Thyroid gland (tissue), 4 donors: ENCODE measurements around the gene ZMIZ1. TPM values are rescaled to one million over a fixed set of nuclear protein-coding genes. Genes with fewer than 3 reads are reported as not detected.

Experiments
- DNase-seq, 2 donors: peaks; one replicate each; pipeline ENCODE4 v3.0.0-alpha.2; 2019
- H3K27ac ChIP-seq, 3 donors: fragments of 200-600 bp; sonication (generic); 1 replicate in 2 of 3; 2 replicates in 1 of 3; pipeline ENCODE4 v1.5.1; 2016 to 2019; ENCODE audit warnings: mild to moderate bottlenecking in 1 of 3, moderate library complexity in 1 of 3
- H3K27me3 ChIP-seq: fragments of 200-600 bp; sonication (generic); one replicate; pipeline ENCODE4 v1.5.1; 2019
- H3K36me3 ChIP-seq, 2 donors: fragments of 200-600 bp; sonication (generic); one replicate each; pipeline ENCODE4 v1.5.1; 2016 to 2019
- H3K4me1 ChIP-seq, 2 donors: fragments of 200-600 bp; sonication (generic); one replicate each; pipeline ENCODE4 v1.5.1; 2017 to 2019
- H3K4me3 ChIP-seq, 3 donors: fragments of 200-600 bp; sonication (generic); replicated peaks in 1 of 3; 1 replicate in 2 of 3; 2 replicates in 1 of 3; pipeline ENCODE4 v1.5.1; 2016; ENCODE audit warnings: mild to moderate bottlenecking in 1 of 3
- H3K9me3 ChIP-seq: fragments of 200-600 bp; sonication (generic); one replicate; pipeline ENCODE4 v1.5.1; 2017
- POLR2A ChIP-seq, 2 donors: fragments of 450-650 bp; IDR thresholded peaks; one replicate each; pipeline ENCODE4 v1.6.1; 2017; ENCODE audit warnings: antibody characterized with exemption in 2 of 2, mild to moderate bottlenecking in 2 of 2, moderate library complexity in 1 of 2
- WGBS, 2 donors: methylation state at CpG; one replicate each; pipeline ENCODE4 v1.1.5; 2017; 5-methylcytosine and 5-hydroxymethylcytosine counted together
- intact Hi-C: fragments of 100-400 bp; cut with DNase I; formaldehyde crosslinking; loops from one replicate; pipeline ENCODE4 v1.15.1; 2023
- total RNA-seq, 4 donors: library from RNA; depleted of rRNA; stranded (reverse); fragments of >200 nt; gene quantifications; one replicate each; pipeline ENCODE4 v1.2.3, GENCODE V29; 2016
- TF ChIP-seq, protein P1 (sequence below), 6 experiments: fragments of 200-600 bp in 3 of 6; fragments of 450-650 bp in 3 of 6; sonication (generic) in 3 of 6; IDR thresholded peaks; one replicate each; pipeline ENCODE4 v1.5.1; 2016 to 2019; ENCODE audit warnings: antibody characterized with exemption in 6 of 6, mild to moderate bottlenecking in 2 of 6, inconsistent platforms in 1 of 6, moderate library complexity in 1 of 6

ZMIZ1 gene
- total RNA-seq, 4 donors from 2014 or later = 59.9 to 128 (median 94.4) TPM

DNA sequence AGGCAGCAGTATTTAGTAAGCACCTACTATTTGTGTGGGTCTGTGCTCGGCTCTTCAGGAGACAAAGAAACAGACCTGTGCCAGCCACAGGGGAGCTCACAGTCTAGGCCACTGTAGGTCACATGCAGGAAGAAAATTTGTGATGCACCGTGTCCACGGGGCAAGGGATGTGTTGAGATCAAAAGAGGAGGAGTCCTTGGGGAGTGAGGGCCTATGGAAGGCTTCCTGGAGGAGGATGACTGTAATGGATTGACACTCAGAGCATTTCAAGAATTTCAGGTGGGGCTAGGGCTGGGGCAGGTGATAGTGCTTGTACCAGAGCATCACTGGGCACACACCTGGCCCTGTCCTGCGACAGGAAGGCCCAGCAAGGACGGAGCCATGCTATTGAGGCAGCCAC is 102.7 kb downstream of the ZMIZ1 start:
- Histone ChIP-seq H3K36me3 (peaks cover 24 to 25% of the 10 kb centered on the region in 2 donors), H3K27ac (peak overlapping the region in 1 of 3 donors; percentile 9), H3K4me1 (peaks cover 20 to 23% of the 10 kb centered on the region in 2 donors), H3K9me3 (no peaks in the 10 kb centered on the region), H3K27me3 (no peaks in the 10 kb centered on the region), H3K4me3 (no peak overlapping the region)
- WGBS, 2 donors = 98 to 100% methylated on average over 5 of the region's 5 CpGs
- no peak for TF ChIP-seq POLR2A (IDR thresholded peaks at IDR 0.05)
- TF ChIP-seq, protein P1, sequence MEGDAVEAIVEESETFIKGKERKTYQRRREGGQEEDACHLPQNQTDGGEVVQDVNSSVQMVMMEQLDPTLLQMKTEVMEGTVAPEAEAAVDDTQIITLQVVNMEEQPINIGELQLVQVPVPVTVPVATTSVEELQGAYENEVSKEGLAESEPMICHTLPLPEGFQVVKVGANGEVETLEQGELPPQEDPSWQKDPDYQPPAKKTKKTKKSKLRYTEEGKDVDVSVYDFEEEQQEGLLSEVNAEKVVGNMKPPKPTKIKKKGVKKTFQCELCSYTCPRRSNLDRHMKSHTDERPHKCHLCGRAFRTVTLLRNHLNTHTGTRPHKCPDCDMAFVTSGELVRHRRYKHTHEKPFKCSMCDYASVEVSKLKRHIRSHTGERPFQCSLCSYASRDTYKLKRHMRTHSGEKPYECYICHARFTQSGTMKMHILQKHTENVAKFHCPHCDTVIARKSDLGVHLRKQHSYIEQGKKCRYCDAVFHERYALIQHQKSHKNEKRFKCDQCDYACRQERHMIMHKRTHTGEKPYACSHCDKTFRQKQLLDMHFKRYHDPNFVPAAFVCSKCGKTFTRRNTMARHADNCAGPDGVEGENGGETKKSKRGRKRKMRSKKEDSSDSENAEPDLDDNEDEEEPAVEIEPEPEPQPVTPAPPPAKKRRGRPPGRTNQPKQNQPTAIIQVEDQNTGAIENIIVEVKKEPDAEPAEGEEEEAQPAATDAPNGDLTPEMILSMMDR (IDR thresholded peaks at IDR 0.05) = no peak
- no peak for DNase-seq
- intact Hi-C loops = no loop called here

GRCh38 chr10:79172881-79173280 is 104.1 kb downstream of the ZMIZ1 start:
- Histone ChIP-seq H3K27ac (peak overlapping the region in 2 of 3 donors; percentile 2 to 29), H3K4me3 (no peak overlapping the region), H3K9me3 (no peaks in the 10 kb centered on the region), H3K36me3 (peaks cover 13 to 16% of the 10 kb centered on the region in 2 donors), H3K4me1 (peaks cover 34 to 37% of the 10 kb centered on the region in 2 donors), H3K27me3 (no peaks in the 10 kb centered on the region)
- intact Hi-C loops = no loop called here
- DNase-seq = no peak
- TF ChIP-seq POLR2A (IDR thresholded peaks at IDR 0.05) = no peak
- TF ChIP-seq, protein P1 (IDR thresholded peaks at IDR 0.05) = no peak
- WGBS, 2 donors = 91 to 92% methylated on average over 5 of the region's 5 CpGs

- 89 to 90% methylated on average over 8 to 10 of the region's 10 CpGs for WGBS, 2 donors
- intact Hi-C loops = no loop called here
- Histone ChIP-seq H3K27me3 (no peaks in the 10 kb centered on the region), H3K27ac (peak overlapping the region in 1 of 3 donors; percentile 29), H3K36me3 (peaks cover 11 to 13% of the 10 kb centered on the region in 2 donors), H3K4me3 (no peak overlapping the region), H3K9me3 (no peaks in the 10 kb centered on the region), H3K4me1 (peaks cover 42 to 45% of the 10 kb centered on the region in 2 donors)
- TF ChIP-seq, protein P1 (IDR thresholded peaks at IDR 0.05) = no peak
- no peak for TF ChIP-seq POLR2A (IDR thresholded peaks at IDR 0.05)
- no peak for DNase-seq
These were observed 105.0 kb downstream of the ZMIZ1 start for GRCh38 chr10:79173582-79174262.

DNA sequence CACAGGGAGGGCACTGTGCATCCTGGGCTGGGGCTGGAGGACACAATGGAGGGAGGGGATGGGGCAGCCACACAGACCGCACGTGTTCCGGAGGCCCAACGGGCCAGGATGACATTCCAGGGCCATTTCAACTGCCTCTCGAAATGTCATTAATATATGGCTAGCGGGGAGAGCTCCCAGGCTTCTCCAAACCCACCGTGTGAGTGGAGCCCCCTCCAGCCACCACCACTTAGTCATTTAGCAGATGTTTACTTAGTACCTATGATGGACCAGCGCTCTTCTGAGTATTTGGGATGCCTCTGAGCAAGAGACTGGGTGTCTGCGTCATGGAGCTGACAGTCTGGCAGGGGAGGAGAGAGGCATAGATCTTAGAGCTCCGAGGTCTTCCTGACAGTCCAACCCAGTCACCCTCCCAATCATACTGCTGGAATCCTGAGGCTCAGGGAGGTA is 107.3 kb downstream of the ZMIZ1 start:
- TF ChIP-seq, protein P1 (IDR thresholded peaks at IDR 0.05) = no peak
- no peak for TF ChIP-seq POLR2A (IDR thresholded peaks at IDR 0.05)
- Histone ChIP-seq H3K4me1 (peaks cover 64 to 69% of the 10 kb centered on the region in 2 donors), H3K4me3 (no peak overlapping the region), H3K27ac (peak overlapping the region; percentile 41 to 88 (median 79)), H3K27me3 (no peaks in the 10 kb centered on the region), H3K36me3 (no peaks in the 10 kb centered on the region), H3K9me3 (no peaks in the 10 kb centered on the region)
- intact Hi-C loops = no loop called here
- DNase-seq = no peak
- 45 to 48% methylated on average over 8 to 10 of the region's 10 CpGs for WGBS, 2 donors

DNA sequence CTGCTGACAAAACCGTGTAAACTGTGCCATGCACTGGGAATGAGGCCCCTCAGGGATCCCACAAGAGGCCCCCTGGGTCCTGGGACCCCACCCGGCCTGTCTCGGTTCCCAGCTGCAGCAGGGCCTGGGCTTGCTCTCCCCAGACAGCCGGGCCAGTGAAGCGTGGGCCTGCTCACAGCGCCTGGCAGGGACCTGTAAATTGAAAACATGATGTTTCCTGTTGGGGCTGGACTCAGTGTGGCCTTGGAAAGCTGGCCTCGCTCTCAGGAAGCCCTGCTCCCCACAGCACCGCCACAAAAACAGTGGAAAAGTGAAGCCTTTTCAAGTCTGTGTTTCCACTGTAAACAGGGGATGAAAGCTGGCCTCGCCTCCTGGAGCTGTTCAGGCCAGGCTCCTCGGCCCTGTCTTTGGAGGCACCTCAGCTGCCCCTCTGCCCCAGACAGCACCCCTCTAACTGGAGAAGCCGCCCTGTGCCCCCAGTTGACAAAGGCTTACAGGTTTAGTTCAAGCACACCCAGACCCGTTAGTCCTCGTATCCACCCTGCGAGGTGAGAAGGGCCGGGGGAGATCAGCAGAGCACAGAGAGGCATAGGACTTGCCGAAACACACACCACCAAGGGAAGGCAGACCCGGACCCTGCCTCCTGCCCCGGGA is 108.3 kb downstream of the ZMIZ1 start:
- Histone ChIP-seq H3K4me3 (no peak overlapping the region), H3K4me1 (peaks cover 73 to 79% of the 10 kb centered on the region in 2 donors), H3K36me3 (no peaks in the 10 kb centered on the region), H3K27me3 (no peaks in the 10 kb centered on the region), H3K27ac (peak overlapping the region; percentile 48 to 88 (median 79)), H3K9me3 (no peaks in the 10 kb centered on the region)
- peak; percentile 57 to 79 for DNase-seq
- TF ChIP-seq POLR2A (IDR thresholded peaks at IDR 0.05) = peak in 1 of 2 donors; percentile 12
- TF ChIP-seq, protein P1 (IDR thresholded peaks at IDR 0.05) = no peak
- WGBS, 2 donors = 40% methylated on average over 7 to 17 of the region's 18 CpGs
- intact Hi-C loops = no loop called here
